K562 (cell line): ENCODE measurements around the gene SF3B4. TPM values are rescaled to one million over a fixed set of nuclear protein-coding genes. Genes with fewer than 3 reads are reported as not detected.

Experiments
- BMI1 ChIP-seq: fragments of 150-350 bp; IDR thresholded peaks from 2 replicates; pipeline ENCODE4 v1.6.1; 2014; ENCODE audit warnings: low read length
- CTBP1 ChIP-seq: fragments of 450-650 bp; IDR thresholded peaks from 2 replicates; pipeline ENCODE4 v1.6.1; 2016; ENCODE audit warnings: borderline replicate concordance
- ESRRA ChIP-seq: fragments of 450-650 bp; IDR thresholded peaks from 2 replicates; pipeline ENCODE4 v1.6.1; 2014; ENCODE audit warnings: low read depth, mild to moderate bottlenecking, moderate library complexity, borderline replicate concordance
- GABPB2 ChIP-seq: fragments of 250-450 bp; sonication (Bioruptor Pico); conservative IDR thresholded peaks from 2 replicates; pipeline ENCODE4 v1.5.1; 2021; ENCODE audit warnings: mild to moderate bottlenecking
- IFI16 ChIP-seq: fragments of 250-450 bp; sonication (Bioruptor Pico); IDR thresholded peaks from 2 replicates; pipeline ENCODE4 v2.1.2; 2022; ENCODE audit warnings: mild to moderate bottlenecking, inconsistent platforms
- ILF3 ChIP-seq: fragments of 450-650 bp; IDR thresholded peaks from 2 replicates; pipeline ENCODE4 v1.6.1; 2018; ENCODE audit warnings: antibody characterized with exemption, mild to moderate bottlenecking, moderate library complexity, borderline replicate concordance
- ILK ChIP-seq: fragments of 450-650 bp; IDR thresholded peaks from 2 replicates; pipeline ENCODE4 v1.6.1; 2016; ENCODE audit warnings: missing genetic modification characterization, low read depth, mild to moderate bottlenecking, missing compliant biosample characterization, moderate library complexity, borderline replicate concordance
- KLF6 ChIP-seq: fragments of 250-450 bp; sonication (Bioruptor Pico); IDR thresholded peaks from 2 replicates; pipeline ENCODE4 v1.4.0; 2020; ENCODE audit warnings: mild to moderate bottlenecking, moderate library complexity, borderline replicate concordance
- TCF3 ChIP-seq: sonication (generic); formaldehyde crosslinking; IDR thresholded peaks from 2 replicates; pipeline ENCODE4 v1.4.0; 2020; ENCODE audit warnings: mild to moderate bottlenecking, missing genetic modification reagents
- ZEB2 ChIP-seq: fragments of 450-650 bp; IDR thresholded peaks from 2 replicates; pipeline ENCODE4 v1.6.1; 2016
- polyA plus RNA-seq, 8 experiments: library from polyadenylated mRNA; depleted of rRNA in 4 of 8; stranded (reverse) in 5 of 8; unstranded in 3 of 8; fragments of >200 nt; fragmentation: Nextera tagmentation in 2 of 8; fragmentation: Illumina TruSeq in 1 of 8; extraction: Ambion mirVana in 2 of 8; extraction: Trizol in 1 of 8; gene quantifications; 2 replicates each; pipeline versions ENCODE4 v1.2.1 to v1.2.3, GENCODE V29; 2011 to 2014; ENCODE audit warnings: inconsistent platforms in 1 of 8, missing spikeins in 1 of 8
- total RNA-seq, 7 experiments: library from RNA; depleted of rRNA in 6 of 7; stranded (reverse); fragments of >200 nt in 6 of 7; fragmentation: Illumina TruSeq in 2 of 7; extraction: Trizol in 2 of 7; gene quantifications; 2 replicates each; pipeline versions ENCODE4 v1.2.1 to v1.2.3, GENCODE V29; 2011 to 2021; ENCODE audit warnings: low replicate concordance in 1 of 7
- TF ChIP-seq, protein P1 (sequence below): fragments of 450-650 bp; IDR thresholded peaks from 2 replicates; pipeline ENCODE4 v1.6.1; 2016; ENCODE audit warnings: mild to moderate bottlenecking, moderate library complexity
- TF ChIP-seq, protein P2 (sequence below), 2 experiments: fragments of 450-650 bp in 1 of 2; sonication (generic) in 1 of 2; formaldehyde crosslinking in 1 of 2; IDR thresholded peaks in 1 of 2; conservative IDR thresholded peaks in 1 of 2; 2 replicates each; pipeline versions ENCODE4 v1.6.1 to v1.8.1; 2016 to 2023; ENCODE audit warnings: mild to moderate bottlenecking in 2 of 2, moderate library complexity in 2 of 2, inconsistent platforms in 1 of 2, missing genetic modification reagents in 1 of 2
- TF ChIP-seq, protein P3 (sequence below): fragments of 450-650 bp; IDR thresholded peaks from 2 replicates; pipeline ENCODE4 v1.6.1; 2014; ENCODE audit warnings: low read depth, mild to moderate bottlenecking, moderate library complexity, borderline replicate concordance

Gene SF3B4
- total and polyA plus RNA-seq, 9 of the 15 experiments (the other 6 are each of a cell fraction or from before 2014, with no cell fraction given) = 3.0 to 88.0 (median 26.1) TPM

DNA sequence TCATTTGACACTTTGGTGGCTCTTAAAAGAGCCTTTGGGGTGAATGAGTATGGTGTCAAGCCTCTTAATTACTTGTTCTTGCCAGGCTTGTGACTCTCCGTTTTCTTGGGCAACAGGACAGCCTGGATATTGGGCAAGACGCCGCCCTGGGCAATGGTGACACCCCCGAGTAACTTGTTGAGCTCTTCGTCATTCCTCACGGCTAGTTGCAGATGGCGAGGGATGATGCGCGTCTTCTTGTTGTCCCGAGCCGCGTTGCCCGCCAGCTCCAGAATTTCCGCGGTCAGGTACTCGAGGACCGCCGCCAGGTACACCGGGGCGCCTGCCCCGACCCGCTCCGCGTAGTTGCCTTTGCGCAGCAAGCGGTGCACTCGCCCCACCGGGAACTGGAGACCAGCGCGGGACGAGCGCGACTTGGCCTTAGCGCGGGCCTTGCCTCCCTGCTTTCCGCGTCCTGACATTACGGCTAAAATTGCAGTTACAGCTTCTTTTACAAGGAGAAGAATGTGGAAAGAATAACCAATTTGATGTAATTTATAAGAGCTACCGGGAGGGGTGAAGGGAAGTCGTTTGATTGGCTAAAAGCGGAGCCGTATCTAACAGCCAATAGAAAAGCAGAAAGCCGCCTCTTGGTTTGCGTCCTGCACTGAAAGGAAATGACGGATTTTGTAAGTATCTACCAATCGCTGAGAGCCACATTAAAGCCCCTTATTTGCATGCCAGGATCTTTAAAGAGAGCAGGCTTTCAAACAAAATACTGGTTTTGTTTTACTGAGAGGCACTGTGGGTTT, 40.0 kb downstream of the SF3B4 start (continued):
- TF ChIP-seq, protein P1, sequence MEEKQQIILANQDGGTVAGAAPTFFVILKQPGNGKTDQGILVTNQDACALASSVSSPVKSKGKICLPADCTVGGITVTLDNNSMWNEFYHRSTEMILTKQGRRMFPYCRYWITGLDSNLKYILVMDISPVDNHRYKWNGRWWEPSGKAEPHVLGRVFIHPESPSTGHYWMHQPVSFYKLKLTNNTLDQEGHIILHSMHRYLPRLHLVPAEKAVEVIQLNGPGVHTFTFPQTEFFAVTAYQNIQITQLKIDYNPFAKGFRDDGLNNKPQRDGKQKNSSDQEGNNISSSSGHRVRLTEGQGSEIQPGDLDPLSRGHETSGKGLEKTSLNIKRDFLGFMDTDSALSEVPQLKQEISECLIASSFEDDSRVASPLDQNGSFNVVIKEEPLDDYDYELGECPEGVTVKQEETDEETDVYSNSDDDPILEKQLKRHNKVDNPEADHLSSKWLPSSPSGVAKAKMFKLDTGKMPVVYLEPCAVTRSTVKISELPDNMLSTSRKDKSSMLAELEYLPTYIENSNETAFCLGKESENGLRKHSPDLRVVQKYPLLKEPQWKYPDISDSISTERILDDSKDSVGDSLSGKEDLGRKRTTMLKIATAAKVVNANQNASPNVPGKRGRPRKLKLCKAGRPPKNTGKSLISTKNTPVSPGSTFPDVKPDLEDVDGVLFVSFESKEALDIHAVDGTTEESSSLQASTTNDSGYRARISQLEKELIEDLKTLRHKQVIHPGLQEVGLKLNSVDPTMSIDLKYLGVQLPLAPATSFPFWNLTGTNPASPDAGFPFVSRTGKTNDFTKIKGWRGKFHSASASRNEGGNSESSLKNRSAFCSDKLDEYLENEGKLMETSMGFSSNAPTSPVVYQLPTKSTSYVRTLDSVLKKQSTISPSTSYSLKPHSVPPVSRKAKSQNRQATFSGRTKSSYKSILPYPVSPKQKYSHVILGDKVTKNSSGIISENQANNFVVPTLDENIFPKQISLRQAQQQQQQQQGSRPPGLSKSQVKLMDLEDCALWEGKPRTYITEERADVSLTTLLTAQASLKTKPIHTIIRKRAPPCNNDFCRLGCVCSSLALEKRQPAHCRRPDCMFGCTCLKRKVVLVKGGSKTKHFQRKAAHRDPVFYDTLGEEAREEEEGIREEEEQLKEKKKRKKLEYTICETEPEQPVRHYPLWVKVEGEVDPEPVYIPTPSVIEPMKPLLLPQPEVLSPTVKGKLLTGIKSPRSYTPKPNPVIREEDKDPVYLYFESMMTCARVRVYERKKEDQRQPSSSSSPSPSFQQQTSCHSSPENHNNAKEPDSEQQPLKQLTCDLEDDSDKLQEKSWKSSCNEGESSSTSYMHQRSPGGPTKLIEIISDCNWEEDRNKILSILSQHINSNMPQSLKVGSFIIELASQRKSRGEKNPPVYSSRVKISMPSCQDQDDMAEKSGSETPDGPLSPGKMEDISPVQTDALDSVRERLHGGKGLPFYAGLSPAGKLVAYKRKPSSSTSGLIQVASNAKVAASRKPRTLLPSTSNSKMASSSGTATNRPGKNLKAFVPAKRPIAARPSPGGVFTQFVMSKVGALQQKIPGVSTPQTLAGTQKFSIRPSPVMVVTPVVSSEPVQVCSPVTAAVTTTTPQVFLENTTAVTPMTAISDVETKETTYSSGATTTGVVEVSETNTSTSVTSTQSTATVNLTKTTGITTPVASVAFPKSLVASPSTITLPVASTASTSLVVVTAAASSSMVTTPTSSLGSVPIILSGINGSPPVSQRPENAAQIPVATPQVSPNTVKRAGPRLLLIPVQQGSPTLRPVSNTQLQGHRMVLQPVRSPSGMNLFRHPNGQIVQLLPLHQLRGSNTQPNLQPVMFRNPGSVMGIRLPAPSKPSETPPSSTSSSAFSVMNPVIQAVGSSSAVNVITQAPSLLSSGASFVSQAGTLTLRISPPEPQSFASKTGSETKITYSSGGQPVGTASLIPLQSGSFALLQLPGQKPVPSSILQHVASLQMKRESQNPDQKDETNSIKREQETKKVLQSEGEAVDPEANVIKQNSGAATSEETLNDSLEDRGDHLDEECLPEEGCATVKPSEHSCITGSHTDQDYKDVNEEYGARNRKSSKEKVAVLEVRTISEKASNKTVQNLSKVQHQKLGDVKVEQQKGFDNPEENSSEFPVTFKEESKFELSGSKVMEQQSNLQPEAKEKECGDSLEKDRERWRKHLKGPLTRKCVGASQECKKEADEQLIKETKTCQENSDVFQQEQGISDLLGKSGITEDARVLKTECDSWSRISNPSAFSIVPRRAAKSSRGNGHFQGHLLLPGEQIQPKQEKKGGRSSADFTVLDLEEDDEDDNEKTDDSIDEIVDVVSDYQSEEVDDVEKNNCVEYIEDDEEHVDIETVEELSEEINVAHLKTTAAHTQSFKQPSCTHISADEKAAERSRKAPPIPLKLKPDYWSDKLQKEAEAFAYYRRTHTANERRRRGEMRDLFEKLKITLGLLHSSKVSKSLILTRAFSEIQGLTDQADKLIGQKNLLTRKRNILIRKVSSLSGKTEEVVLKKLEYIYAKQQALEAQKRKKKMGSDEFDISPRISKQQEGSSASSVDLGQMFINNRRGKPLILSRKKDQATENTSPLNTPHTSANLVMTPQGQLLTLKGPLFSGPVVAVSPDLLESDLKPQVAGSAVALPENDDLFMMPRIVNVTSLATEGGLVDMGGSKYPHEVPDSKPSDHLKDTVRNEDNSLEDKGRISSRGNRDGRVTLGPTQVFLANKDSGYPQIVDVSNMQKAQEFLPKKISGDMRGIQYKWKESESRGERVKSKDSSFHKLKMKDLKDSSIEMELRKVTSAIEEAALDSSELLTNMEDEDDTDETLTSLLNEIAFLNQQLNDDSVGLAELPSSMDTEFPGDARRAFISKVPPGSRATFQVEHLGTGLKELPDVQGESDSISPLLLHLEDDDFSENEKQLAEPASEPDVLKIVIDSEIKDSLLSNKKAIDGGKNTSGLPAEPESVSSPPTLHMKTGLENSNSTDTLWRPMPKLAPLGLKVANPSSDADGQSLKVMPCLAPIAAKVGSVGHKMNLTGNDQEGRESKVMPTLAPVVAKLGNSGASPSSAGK = no peak
- no peak for TF ChIP-seq ZEB2
- peak; percentile 68; the same call in 1 of the 2 replicates for TF ChIP-seq ILF3
- no peak for TF ChIP-seq TCF3 (CRISPR knock-in tag)
- no peak; the same call in 1 of the 2 replicates for TF ChIP-seq GABPB2 (CRISPR knock-in tag)
- no peak for TF ChIP-seq BMI1
- peak; percentile 18; the same call in 1 of the 2 replicates for TF ChIP-seq KLF6 (CRISPR knock-in tag)
- TF ChIP-seq, protein P2, sequence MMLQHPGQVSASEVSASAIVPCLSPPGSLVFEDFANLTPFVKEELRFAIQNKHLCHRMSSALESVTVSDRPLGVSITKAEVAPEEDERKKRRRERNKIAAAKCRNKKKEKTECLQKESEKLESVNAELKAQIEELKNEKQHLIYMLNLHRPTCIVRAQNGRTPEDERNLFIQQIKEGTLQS (IDR thresholded peaks at IDR 0.05) = no peak
- TF ChIP-seq, protein P2 (CRISPR knock-in tag; conservative IDR thresholded peaks at IDR 0.05) = 0 out of 2 replicates have a peak, but pooled peaks have one; percentile 59
- peak; percentile 53; the same call in 1 of the 2 replicates for TF ChIP-seq CTBP1
- TF ChIP-seq IFI16 = no peak
- TF ChIP-seq ILK (tag) = no peak
- no peak for TF ChIP-seq ESRRA
- TF ChIP-seq, protein P3, sequence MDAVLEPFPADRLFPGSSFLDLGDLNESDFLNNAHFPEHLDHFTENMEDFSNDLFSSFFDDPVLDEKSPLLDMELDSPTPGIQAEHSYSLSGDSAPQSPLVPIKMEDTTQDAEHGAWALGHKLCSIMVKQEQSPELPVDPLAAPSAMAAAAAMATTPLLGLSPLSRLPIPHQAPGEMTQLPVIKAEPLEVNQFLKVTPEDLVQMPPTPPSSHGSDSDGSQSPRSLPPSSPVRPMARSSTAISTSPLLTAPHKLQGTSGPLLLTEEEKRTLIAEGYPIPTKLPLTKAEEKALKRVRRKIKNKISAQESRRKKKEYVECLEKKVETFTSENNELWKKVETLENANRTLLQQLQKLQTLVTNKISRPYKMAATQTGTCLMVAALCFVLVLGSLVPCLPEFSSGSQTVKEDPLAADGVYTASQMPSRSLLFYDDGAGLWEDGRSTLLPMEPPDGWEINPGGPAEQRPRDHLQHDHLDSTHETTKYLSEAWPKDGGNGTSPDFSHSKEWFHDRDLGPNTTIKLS = 0 out of 2 replicates have a peak, but pooled peaks have one; percentile 18
